HL-60 (cell line): ENCODE data around the gene CYB5A.

Source experiments
- DNase-seq, 2 experiments: peaks; one replicate each; pipeline ENCODE4 v3.0.0-alpha.2; 2010 to 2020; ENCODE audit warnings: low read depth in 1 of 2, low spot score in 1 of 2
- H3K27ac ChIP-seq: fragments of 250-450 bp; sonication (Bioruptor Pico); replicated peaks from 2 replicates; pipeline ENCODE4 v1.5.1; 2020; ENCODE audit warnings: mild to moderate bottlenecking, moderate library complexity
- H3K27me3 ChIP-seq: fragments of 250-450 bp; sonication (Bioruptor Pico); 2 replicates; pipeline ENCODE4 v1.5.1; 2021; ENCODE audit warnings: mild to moderate bottlenecking, moderate library complexity; ENCODE audit not compliant: insufficient read depth, poor library complexity, severe bottlenecking
- H3K4me3 ChIP-seq: replicated peaks from 2 replicates; pipeline ENCODE4 v1.5.1; 2011; ENCODE audit warnings: mild to moderate bottlenecking, control low read depth, low read length; ENCODE audit not compliant: insufficient read depth
- CTCF ChIP-seq: IDR thresholded peaks from one replicate; pipeline ENCODE4 v1.5.1; 2011; ENCODE audit warnings: low read length, control low read depth, inconsistent platforms; ENCODE audit not compliant: insufficient read depth
- GABPA ChIP-seq: IDR thresholded peaks from 2 replicates; pipeline ENCODE4 v1.6.1; 2012; ENCODE audit warnings: low read depth
- POLR2AphosphoS5 ChIP-seq: IDR thresholded peaks from 2 replicates; pipeline ENCODE4 v1.6.1; 2012; ENCODE audit warnings: low read depth
- REST ChIP-seq: IDR thresholded peaks from 2 replicates; pipeline ENCODE4 v1.6.1; 2012; ENCODE audit warnings: low read depth; ENCODE audit not compliant: insufficient replicate concordance
- SPI1 ChIP-seq: IDR thresholded peaks from 2 replicates; pipeline ENCODE4 v1.6.1; 2012; ENCODE audit warnings: low read depth, mild to moderate bottlenecking, borderline replicate concordance

CYB5A gene

GRCh38 chr18:74265546-74266098 is 26.1 kb downstream of the CYB5A start:
- no peak overlapping the region for H3K27ac ChIP-seq
- TF ChIP-seq CTCF = no peak
- no peak for TF ChIP-seq SPI1
- TF ChIP-seq GABPA = no peak
- no peak for TF ChIP-seq POLR2AphosphoS5
- no peak for TF ChIP-seq REST
- H3K27me3 ChIP-seq = no peaks in the 10 kb centered on the region
- no peak overlapping the region for H3K4me3 ChIP-seq
- DNase-seq = no peak

GRCh38 chr18:74264303-74265020 is 27.3 kb downstream of the CYB5A start:
- H3K27me3 ChIP-seq = no peaks in the 10 kb centered on the region
- H3K4me3 ChIP-seq = no peak overlapping the region
- DNase-seq = no peak
- H3K27ac ChIP-seq = no peak overlapping the region
- no peak for TF ChIP-seq CTCF
- TF ChIP-seq SPI1 = no peak
- TF ChIP-seq POLR2AphosphoS5 = no peak
- TF ChIP-seq REST = no peak
- TF ChIP-seq GABPA = no peak

- no peak for DNase-seq
- TF ChIP-seq REST (no peak), CTCF (no peak), POLR2AphosphoS5 (no peak)
- H3K4me3 ChIP-seq = no peak overlapping the region
- H3K27ac ChIP-seq = no peak overlapping the region
- no peaks in the 10 kb centered on the region for H3K27me3 ChIP-seq
Observed at GRCh38 chr18:74261053-74261713, 30.6 kb downstream of the CYB5A start.
